DND-41 (cell line): ENCODE results near the gene NME7.

Source experiments
- CTCF ChIP-seq: IDR thresholded peaks from 2 replicates; pipeline ENCODE4 v1.5.1; 2012; ENCODE audit warnings: borderline replicate concordance, low read length, moderate library complexity, mild to moderate bottlenecking; ENCODE audit not compliant: poor library complexity, severe bottlenecking; ENCODE audit errors: extremely low read depth
- EZH2 ChIP-seq: IDR thresholded peaks from 3 replicates; pipeline ENCODE4 v1.6.1; 2012; ENCODE audit warnings: borderline replicate concordance, low read depth, mild to moderate bottlenecking, moderate library complexity, low read length, inconsistent platforms; ENCODE audit not compliant: severe bottlenecking

GRCh38 chr1:169124459-169124858, 243.1 kb downstream of the NME7 start:
- no peak for TF ChIP-seq CTCF
- no peak for TF ChIP-seq EZH2
